IMR-90 (cell line): ENCODE results near the gene COIL. TPM values are rescaled to one million over a fixed set of nuclear protein-coding genes. Genes with fewer than 3 reads are reported as not detected.

ENCODE experiments used
- ATAC-seq: fragments of 200-7000 bp; cut with Tn5 transposase; 2 replicates; pipeline ENCODE4 v1.9.1; 2020; ENCODE audit warnings: low read depth, mild to moderate bottlenecking, moderate library complexity
- BruUV-seq: library from RNA; stranded (reverse); fragments of 400-500 nt; replicated peaks from 2 replicates; lab custom pipeline; 2021; lab: Mats Ljungman, UMichigan
- CTCF ChIA-PET: fragments of 300-600 bp; formaldehyde crosslinking; extraction: SDS; loops from one replicate; lab custom pipeline; 2021; ENCODE audit warnings: antibody characterized with exemption; lab: Yijun Ruan, JAX
- POLR2A ChIA-PET: fragments of 300-600 bp; sonication (Branson Sonifier 250); formaldehyde crosslinking; loops from one replicate; lab custom pipeline; 2022; ENCODE audit warnings: antibody characterized with exemption; ENCODE audit not compliant: unreplicated experiment; lab: Charles Lee
- DNase-seq: peaks from one replicate; pipeline ENCODE4 v3.0.0; 2013
- H2AFZ ChIP-seq: replicated peaks from 2 replicates; pipeline ENCODE3; 2013; ENCODE audit warnings: low read length, mild to moderate bottlenecking; ENCODE audit not compliant: poor library complexity
- H2AK5ac ChIP-seq: 2 replicates; pipeline ENCODE4 v1.6.1; 2013; ENCODE audit warnings: low read depth, low read length, inconsistent platforms
- H2AK9ac ChIP-seq: replicated peaks from 2 replicates; pipeline ENCODE3; 2013; ENCODE audit warnings: mild to moderate bottlenecking, low read depth, low read length, moderate library complexity; ENCODE audit not compliant: poor library complexity
- H2BK120ac ChIP-seq: 2 replicates; pipeline ENCODE4 v1.6.1; 2013; ENCODE audit warnings: low read depth, low read length, inconsistent platforms
- H2BK15ac ChIP-seq: 3 replicates; pipeline ENCODE4 v1.6.1; 2013; ENCODE audit warnings: low read depth, low read length, inconsistent platforms
- H2BK20ac ChIP-seq: 2 replicates; pipeline ENCODE4 v1.6.1; 2013; ENCODE audit warnings: low read depth, mild to moderate bottlenecking, inconsistent platforms, low read length, moderate library complexity
- H2BK5ac ChIP-seq: 2 replicates; pipeline ENCODE4 v1.6.1; 2013; ENCODE audit warnings: mild to moderate bottlenecking, low read depth, low read length, inconsistent platforms; ENCODE audit not compliant: poor library complexity, severe bottlenecking
- H3K14ac ChIP-seq: replicated peaks from 2 replicates; pipeline ENCODE4 v1.6.1; 2013; ENCODE audit warnings: low read depth, low read length, inconsistent platforms
- H3K18ac ChIP-seq: 2 replicates; pipeline ENCODE4 v1.6.1; 2013; ENCODE audit warnings: low read depth, low read length, control low read depth
- H3K23ac ChIP-seq: 2 replicates; pipeline ENCODE4 v1.6.1; 2013; ENCODE audit warnings: low read depth, low read length, inconsistent platforms
- H3K27ac ChIP-seq: 2 replicates; pipeline ENCODE4 v1.5.1; 2013; ENCODE audit warnings: mild to moderate bottlenecking, control low read depth, low read length; ENCODE audit not compliant: insufficient read depth
- H3K27me3 ChIP-seq: 2 replicates; pipeline ENCODE4 v1.6.1; 2013; ENCODE audit warnings: low read length; ENCODE audit not compliant: control insufficient read depth, insufficient read depth
- H3K36me3 ChIP-seq: 2 replicates; pipeline ENCODE4 v1.6.1; 2013; ENCODE audit warnings: low read length, mixed read lengths; ENCODE audit not compliant: control insufficient read depth, insufficient read depth
- H3K4ac ChIP-seq: 2 replicates; pipeline ENCODE4 v1.6.1; 2013; ENCODE audit warnings: low read depth, low read length, inconsistent platforms
- H3K4me1 ChIP-seq: 2 replicates; pipeline ENCODE4 v1.6.1; 2013; ENCODE audit warnings: low read length, mixed read lengths; ENCODE audit not compliant: control insufficient read depth, insufficient read depth
- H3K4me2 ChIP-seq: 2 replicates; pipeline ENCODE4 v1.6.1; 2013; ENCODE audit warnings: low read depth, mild to moderate bottlenecking, control low read depth, low read length, moderate library complexity
- H3K4me3 ChIP-seq: 2 replicates; pipeline ENCODE4 v1.5.1; 2013; ENCODE audit warnings: low read depth, mild to moderate bottlenecking, control low read depth, low read length, moderate library complexity; ENCODE audit not compliant: insufficient read depth
- H3K56ac ChIP-seq: 2 replicates; pipeline ENCODE4 v1.6.1; 2013; ENCODE audit warnings: low read length, inconsistent platforms; ENCODE audit not compliant: insufficient read depth; ENCODE audit errors: extremely low read depth
- H3K79me1 ChIP-seq, 2 experiments: 2 replicates each; pipeline ENCODE4 v1.6.1; 2013; ENCODE audit warnings: low read length in 2 of 2, inconsistent platforms in 1 of 2, low read depth in 1 of 2
- H3K9ac ChIP-seq: 2 replicates; pipeline ENCODE4 v1.6.1; 2013; ENCODE audit warnings: low read depth, low read length, control low read depth
- H3K9me1 ChIP-seq: 2 replicates; pipeline ENCODE4 v1.6.1; 2013; ENCODE audit warnings: low read length, inconsistent platforms; ENCODE audit not compliant: insufficient read depth
- H3K9me3 ChIP-seq: 2 replicates; pipeline ENCODE4 v1.6.1; 2013; ENCODE audit warnings: low read length; ENCODE audit not compliant: control insufficient read depth, insufficient read depth
- H4K20me1 ChIP-seq: 2 replicates; pipeline ENCODE4 v1.6.1; 2013; ENCODE audit warnings: low read length, inconsistent platforms; ENCODE audit not compliant: insufficient read depth
- H4K5ac ChIP-seq: 2 replicates; pipeline ENCODE4 v1.6.1; 2013; ENCODE audit warnings: mild to moderate bottlenecking, low read depth, low read length, control low read depth
- H4K8ac ChIP-seq, 2 experiments: 2 replicates each; pipeline ENCODE4 v1.6.1; 2013; ENCODE audit warnings: low read depth in 2 of 2, low read length in 2 of 2, control low read depth in 1 of 2, inconsistent platforms in 1 of 2
- H4K91ac ChIP-seq: 2 replicates; pipeline ENCODE4 v1.6.1; 2013; ENCODE audit warnings: low read depth, low read length, inconsistent platforms; ENCODE audit not compliant: insufficient read depth
- CHD1 ChIP-seq: IDR thresholded peaks from 2 replicates; pipeline ENCODE4 v1.6.1; 2012; ENCODE audit warnings: low read depth, low read length, improper control_type of control experiment
- FOS ChIP-seq: fragments of 150-350 bp; IDR thresholded peaks from 2 replicates; pipeline ENCODE4 v1.6.1; 2016; ENCODE audit warnings: low read depth, low read length
- POLR2A ChIP-seq: IDR thresholded peaks from 2 replicates; pipeline ENCODE4 v1.6.1; 2012; ENCODE audit warnings: mild to moderate bottlenecking, low read depth, low read length
- RAD21 ChIP-seq: IDR thresholded peaks from 2 replicates; pipeline ENCODE4 v1.6.1; 2012; ENCODE audit warnings: low read length, improper control_type of control experiment
- RCOR1 ChIP-seq: IDR thresholded peaks from 2 replicates; pipeline ENCODE4 v1.6.1; 2012; ENCODE audit warnings: mild to moderate bottlenecking, low read length, improper control_type of control experiment; ENCODE audit not compliant: insufficient replicate concordance
- WGBS, 2 experiments: methylation state at CpG; one replicate each; pipeline versions ENCODE4 v1.1.5 to v1.1.7; 2013; ENCODE audit warnings: missing lambda C conversion rate in 2 of 2; ENCODE audit not compliant: insufficient read length in 1 of 2; ENCODE audit errors: extremely low coverage in 2 of 2; 5-methylcytosine and 5-hydroxymethylcytosine counted together
- dilution Hi-C: fragments of 300-500 bp; cut with HindIII; formaldehyde crosslinking; loops from one replicate; pipeline ENCODE4 v1.14.3; 2018; ENCODE audit warnings: low sequenced_read_pairs; ENCODE audit not compliant: unreplicated experiment
- in situ Hi-C: fragments of 300-500 bp; cut with MboI; formaldehyde crosslinking; loops from 3 replicates; pipeline ENCODE4 v1.14.3; 2019; ENCODE audit warnings: low sequenced_read_pairs, inconsistent platforms, mixed read lengths
- intact Hi-C: fragments of 100-400 bp; cut with micrococcal nuclease; formaldehyde crosslinking; loops from 2 replicates; pipeline ENCODE4 v1.10.0; 2022
- polyA plus RNA-seq, 3 experiments: library from polyadenylated mRNA; depleted of rRNA; stranded (reverse); fragments of >200 nt; gene quantifications; 2 replicates each; pipeline ENCODE4 v1.2.3, GENCODE V29; 2012; ENCODE audit warnings: low replicate concordance in 1 of 3
- total RNA-seq: library from RNA; depleted of rRNA; stranded (reverse); fragments of >200 nt; gene quantifications from 2 replicates; pipeline ENCODE4 v1.2.3, GENCODE V29; 2012

The COIL gene
- total and polyA plus RNA-seq, 2 of the 4 experiments (the other 2 are of a cell fraction) = 5.2 to 13.3 TPM

DNA sequence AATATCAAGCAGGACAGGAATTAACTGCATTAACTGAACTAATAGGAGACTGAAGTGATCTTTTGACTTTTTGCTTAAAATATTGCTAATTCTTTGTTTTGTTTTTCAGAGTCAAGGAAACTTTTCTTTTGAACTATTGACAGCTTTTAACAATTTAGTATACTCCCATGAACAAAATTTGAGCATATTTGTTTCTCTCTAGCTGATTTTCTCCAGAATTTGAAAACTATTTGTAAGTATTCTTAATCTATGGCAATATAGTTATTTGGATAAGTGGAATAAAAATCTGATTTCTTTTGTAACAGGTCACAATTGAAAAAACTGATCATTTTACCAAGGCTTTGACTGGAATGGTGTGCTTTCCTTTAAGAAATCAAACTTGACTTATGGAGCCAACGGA lies 10.1 kb upstream of the COIL start:
- ATAC-seq (no peak), DNase-seq (no peak)
- WGBS, 2 experiments = no CpG with 5 or more reads among the region's 1 CpG
- H4K91ac ChIP-seq = no peak overlapping the region
- H3K23ac ChIP-seq = no peak overlapping the region
- H3K27ac ChIP-seq = no peak overlapping the region
- no peak overlapping the region for H3K14ac ChIP-seq
- H2BK120ac ChIP-seq = no peak overlapping the region
- H3K4me1 ChIP-seq = no peaks in the 10 kb centered on the region
- intact Hi-C loops = no loop called here
- H3K36me3 ChIP-seq = no peaks in the 10 kb centered on the region
- no peak overlapping the region for H4K8ac ChIP-seq
- no peak overlapping the region for H2BK15ac ChIP-seq
- no peak overlapping the region for H2AK5ac ChIP-seq
- no peak overlapping the region for H2BK5ac ChIP-seq
- H3K4me3 ChIP-seq = no peak overlapping the region
- H2AFZ ChIP-seq = no peak overlapping the region
- H3K9me1 ChIP-seq = no peaks in the 10 kb centered on the region
- POLR2A ChIA-PET = no interaction called here
- dilution Hi-C loops = no loop called here
- no peak overlapping the region for H2AK9ac ChIP-seq
- no peak overlapping the region for H3K4me2 ChIP-seq
- no peaks in the 10 kb centered on the region for H3K79me1 ChIP-seq
- no TSS peak for BruUV-seq
- in situ Hi-C loops = no loop called here
- no peak overlapping the region for H2BK20ac ChIP-seq
- CTCF ChIA-PET = no interaction called here
- no peak for TF ChIP-seq FOS
- no peak for TF ChIP-seq POLR2A
- no peak for TF ChIP-seq CHD1
- TF ChIP-seq RCOR1 = no peak
- TF ChIP-seq RAD21 = no peak
- H3K4ac ChIP-seq = no peak overlapping the region
- no peak overlapping the region for H3K18ac ChIP-seq
- H3K27me3 ChIP-seq = peaks cover 8% of the 10 kb centered on the region
- H4K20me1 ChIP-seq = no peaks in the 10 kb centered on the region
- no peak overlapping the region for H3K9ac ChIP-seq
- peaks cover 2% of the 10 kb centered on the region; the same call in 1 of the 2 replicates for H3K9me3 ChIP-seq
- no peak overlapping the region for H3K56ac ChIP-seq
- no peak overlapping the region for H4K5ac ChIP-seq
